Activated CD4-positive, alpha-beta memory T cell treated with anti-CD3 and anti-CD28 coated beads, Interleukin-2, amount 10 ng/mL, durations not matched to agents 7 days and 5 days (primary cell): ENCODE measurements around the gene FGF12. TPM values are rescaled to one million over a fixed set of nuclear protein-coding genes. Genes with fewer than 3 reads are reported as not detected.

Experiments
- total RNA-seq, 2 experiments: library from RNA; stranded (reverse); gene quantifications; one replicate each; pipeline ENCODE4 v1.2.3, GENCODE V29; 2021

Gene FGF12
- total RNA-seq, 2 experiments from 2014 or later: not detected

Other genes starting within 250 kb of the FGF12 start
- 10 to 100 TPM; 19.8 to 21.0 TPM for gene MB21D2, start 190.3 kb upstream of the FGF12 start, total RNA-seq